K562 (cell line): Measurements from ENCODE around the gene CABYR. TPM values are rescaled to one million over a fixed set of nuclear protein-coding genes. Genes with fewer than 3 reads are reported as not detected.

Source experiments
- ATAC-seq: fragments of 200-7000 bp; cut with Tn5 transposase; 3 replicates; pipeline ENCODE4 v1.9.1; 2020; ENCODE audit warnings: moderate library complexity
- BruUV-seq: library from RNA; stranded (reverse); fragments of 400-500 nt; replicated peaks from 2 replicates; lab custom pipeline; 2021; lab: Mats Ljungman, UMichigan
- CTCF ChIA-PET: fragments of 300-600 bp; formaldehyde crosslinking; extraction: SDS; loops from one replicate; lab custom pipeline; 2021; ENCODE audit warnings: low intra/inter-chr PET ratio; lab: Yijun Ruan, JAX
- POLR2A ChIA-PET: fragments of 300-600, 350-650 bp; sonication (Branson Sonifier 250); formaldehyde crosslinking; extraction: SDS; loops from one replicate; lab custom pipeline; 2021; ENCODE audit warnings: antibody characterized with exemption, inconsistent platforms; lab: Yijun Ruan, JAX
- DNase-seq, 4 experiments: peaks; one replicate each; pipeline versions ENCODE4 v3.0.0 to v3.0.0-alpha.2; 2011 to 2018; ENCODE audit warnings: low spot score in 3 of 4, mixed read lengths in 3 of 4; ENCODE audit errors: extremely low read depth in 1 of 4
- FAIRE-seq: peaks from 2 replicates; lab custom pipeline; 2011; peaks lifted over from hg19 to GRCh38; lab: Jason Lieb, UNC
- H2AFZ ChIP-seq: 2 replicates; pipeline ENCODE4 v1.6.0; 2011; ENCODE audit warnings: low read depth, low read length, control low read depth, inconsistent platforms
- H3K27ac ChIP-seq: fragments of 200-600 bp; 3 replicates; pipeline ENCODE4 v1.8.0; 2011; ENCODE audit warnings: low read depth, mild to moderate bottlenecking, control low read depth, inconsistent platforms, low read length, moderate library complexity, mixed read lengths; ENCODE audit errors: extremely low read depth
- H3K27me3 ChIP-seq, 2 experiments: fragments of 300-600 bp in 1 of 2; 2 replicates in 1 of 2; 3 replicates in 1 of 2; pipeline versions ENCODE4 v1.6.0 to v1.8.0; 2011; ENCODE audit warnings: inconsistent platforms in 2 of 2, low read length in 2 of 2, mild to moderate bottlenecking in 1 of 2, mixed read lengths in 1 of 2, moderate library complexity in 1 of 2; ENCODE audit not compliant: control insufficient read depth in 2 of 2, insufficient read depth in 2 of 2
- H3K36me3 ChIP-seq: fragments of 300-600 bp; 3 replicates; pipeline ENCODE4 v1.8.0; 2011; ENCODE audit warnings: mild to moderate bottlenecking, low read length, inconsistent platforms; ENCODE audit not compliant: control insufficient read depth, insufficient read depth
- H3K4me1 ChIP-seq, 2 experiments: fragments of 200-600 bp in 1 of 2; replicated peaks in 1 of 2; 2 replicates in 1 of 2; 3 replicates in 1 of 2; pipeline versions ENCODE4 v1.5.1 to v1.8.0; 2011; ENCODE audit warnings: inconsistent platforms in 2 of 2, low read length in 2 of 2, mild to moderate bottlenecking in 1 of 2, mixed read lengths in 1 of 2, moderate library complexity in 1 of 2; ENCODE audit not compliant: control insufficient read depth in 2 of 2, insufficient read depth in 2 of 2
- H3K4me2 ChIP-seq: 2 replicates; pipeline ENCODE4 v1.6.1; 2011; ENCODE audit warnings: low read length, control low read depth, inconsistent platforms, mixed read lengths; ENCODE audit not compliant: insufficient read depth
- H3K4me3 ChIP-seq: fragments of 200-600 bp; sonication (generic), shearing (Covaris generic); 2 replicates; pipeline ENCODE4 v1.5.1; 2016; ENCODE audit warnings: control low read depth, inconsistent platforms
- H3K79me2 ChIP-seq: fragments of 200-600 bp; 3 replicates; pipeline ENCODE4 v1.8.0; 2011; ENCODE audit warnings: low read length, inconsistent platforms; ENCODE audit not compliant: control insufficient read depth, insufficient read depth
- H3K9ac ChIP-seq, 2 experiments: 2 replicates each; pipeline versions ENCODE4 v1.6.0 to v1.6.1; 2011; ENCODE audit warnings: low read depth in 2 of 2, low read length in 2 of 2, control low read depth in 1 of 2, inconsistent platforms in 1 of 2, mild to moderate bottlenecking in 1 of 2, mixed read lengths in 1 of 2; ENCODE audit not compliant: insufficient read depth in 1 of 2
- H3K9me1 ChIP-seq: one replicate; pipeline ENCODE4 v1.6.0; 2011; ENCODE audit warnings: inconsistent platforms, mild to moderate bottlenecking, low read length, moderate library complexity; ENCODE audit not compliant: control insufficient read depth, insufficient read depth
- H3K9me3 ChIP-seq: replicated peaks from 2 replicates; pipeline ENCODE4 v1.5.1; 2011; ENCODE audit warnings: low read depth, low read length, inconsistent platforms; ENCODE audit not compliant: control insufficient read depth, insufficient read depth
- H4K20me1 ChIP-seq: replicated peaks from 2 replicates; pipeline ENCODE4 v1.6.1; 2011; ENCODE audit warnings: low read length, inconsistent platforms, mixed read lengths; ENCODE audit not compliant: control insufficient read depth, insufficient read depth
- BRD4 ChIP-seq: fragments of 200-600 bp; sonication (generic); IDR thresholded peaks from 2 replicates; pipeline ENCODE4 v1.6.1; 2017; ENCODE audit warnings: inconsistent platforms
- CCAR2 ChIP-seq: fragments of 200-400 bp; formaldehyde crosslinking; IDR thresholded peaks from 2 replicates; pipeline ENCODE4 v1.6.1; 2017; ENCODE audit warnings: mild to moderate bottlenecking, low read depth, low read length
- DNMT1 ChIP-seq: fragments of 450-650 bp; IDR thresholded peaks from 2 replicates; pipeline ENCODE4 v1.6.1; 2016; ENCODE audit warnings: antibody characterized with exemption, mild to moderate bottlenecking
- EHMT2 ChIP-seq: fragments of 450-650 bp; IDR thresholded peaks from 2 replicates; pipeline ENCODE4 v1.6.1; 2018; ENCODE audit warnings: antibody characterized with exemption
- ERF ChIP-seq: fragments of 450-650 bp; formaldehyde crosslinking; IDR thresholded peaks from 2 replicates; pipeline ENCODE4 v1.4.0; 2020; ENCODE audit warnings: mild to moderate bottlenecking, mixed read lengths
- HMG20A ChIP-seq: fragments of 450-650 bp; formaldehyde crosslinking; conservative IDR thresholded peaks from 2 replicates; pipeline ENCODE4 v1.4.0; 2020; ENCODE audit warnings: mild to moderate bottlenecking, mixed read lengths
- KLF10 ChIP-seq: fragments of 250-450 bp; sonication (Bioruptor Pico); IDR thresholded peaks from 2 replicates; pipeline ENCODE4 v1.6.1; 2021; ENCODE audit warnings: matching md5 sums
- MBD1 ChIP-seq: fragments of 250-450 bp; sonication (Bioruptor Pico); IDR thresholded peaks from 2 replicates; pipeline ENCODE4 v1.8.0; 2022; ENCODE audit warnings: inconsistent platforms
- NRF1 ChIP-seq, 2 experiments: fragments of 450-650 bp; IDR thresholded peaks in 1 of 2; conservative IDR thresholded peaks in 1 of 2; 2 replicates each; pipeline ENCODE4 v1.6.1; 2014; ENCODE audit warnings: mild to moderate bottlenecking in 2 of 2
- SRSF9 ChIP-seq: fragments of 200-400 bp; formaldehyde crosslinking; IDR thresholded peaks from 2 replicates; pipeline ENCODE4 v1.6.1; 2017; ENCODE audit warnings: low read depth, low read length, borderline replicate concordance
- U2AF1 ChIP-seq: fragments of 200-400 bp; formaldehyde crosslinking; optimal IDR thresholded peaks from 2 replicates; pipeline ENCODE3; 2017; ENCODE audit warnings: mild to moderate bottlenecking, low read depth, low read length, moderate library complexity
- ZC3H8 ChIP-seq: fragments of 450-650 bp; IDR thresholded peaks from 2 replicates; pipeline ENCODE4 v1.6.1; 2017
- ZNF347 ChIP-seq: fragments of 450-650 bp; formaldehyde crosslinking; IDR thresholded peaks from 2 replicates; pipeline ENCODE4 v1.4.0; 2020; ENCODE audit warnings: low read depth, mild to moderate bottlenecking, moderate library complexity
- WGBS: fragments of 100-300 bp; shearing (Covaris generic); methylation state at CpG from one replicate; pipeline ENCODE4 v1.1.6; 2016; ENCODE audit warnings: low coverage, mixed read lengths; ENCODE audit not compliant: insufficient coverage; ENCODE audit errors: missing lambda C conversion rate; 5-methylcytosine and 5-hydroxymethylcytosine counted together
- in situ Hi-C: fragments of 300-500 bp; cut with MboI; formaldehyde crosslinking; loops from 4 replicates; pipeline ENCODE4 v1.15.0; 2018; ENCODE audit warnings: inconsistent platforms, mixed read lengths
- intact Hi-C: fragments of 100-400 bp; cut with micrococcal nuclease; formaldehyde crosslinking; loops from 2 replicates; pipeline ENCODE4 v1.14.2; 2022
- polyA plus RNA-seq, 8 experiments: library from polyadenylated mRNA; depleted of rRNA in 4 of 8; stranded (reverse) in 5 of 8; unstranded in 3 of 8; fragments of >200 nt; fragmentation: Nextera tagmentation in 2 of 8; fragmentation: Illumina TruSeq in 1 of 8; extraction: Ambion mirVana in 2 of 8; extraction: Trizol in 1 of 8; gene quantifications; 2 replicates each; pipeline versions ENCODE4 v1.2.1 to v1.2.3, GENCODE V29; 2011 to 2014; ENCODE audit warnings: inconsistent platforms in 1 of 8, missing spikeins in 1 of 8
- total RNA-seq, 7 experiments: library from RNA; depleted of rRNA in 6 of 7; stranded (reverse); fragments of >200 nt in 6 of 7; fragmentation: Illumina TruSeq in 2 of 7; extraction: Trizol in 2 of 7; gene quantifications; 2 replicates each; pipeline versions ENCODE4 v1.2.1 to v1.2.3, GENCODE V29; 2011 to 2021; ENCODE audit warnings: low replicate concordance in 1 of 7
- TF ChIP-seq, protein P1 (sequence below): sonication (generic); formaldehyde crosslinking; IDR thresholded peaks from 2 replicates; pipeline ENCODE4 v1.8.0; 2023; ENCODE audit warnings: mild to moderate bottlenecking, missing genetic modification reagents

Gene CABYR
- total and polyA plus RNA-seq, 9 of the 15 experiments (the other 6 are each of a cell fraction or from before 2014, with no cell fraction given) = not detected

GRCh38 chr18:24198461-24198860 is 59.6 kb downstream of the CABYR start:
- no peaks in the 10 kb centered on the region for H4K20me1 ChIP-seq
- no peaks in the 10 kb centered on the region for H3K4me1 ChIP-seq
- no peaks in the 10 kb centered on the region for H3K9me1 ChIP-seq
- DNase-seq = no peak
- H3K4me2 ChIP-seq = no peak overlapping the region
- no TSS peak for BruUV-seq
- H3K79me2 ChIP-seq = no peaks in the 10 kb centered on the region
- WGBS = 3% methylated on average over 9 of the region's 9 CpGs
- no peak for ATAC-seq
- H3K9ac ChIP-seq = no peak overlapping the region
- POLR2A ChIA-PET = interaction anchor here (0.9 kb wide), 1 partner anchor 67 kb away, joined by 3 read pairs; no protein-coding TSS in a partner anchor
- no peak overlapping the region for H3K4me3 ChIP-seq
- no peaks in the 10 kb centered on the region for H3K36me3 ChIP-seq
- FAIRE-seq = no peak
- peaks cover 0 to 2% of the 10 kb centered on the region in 2 experiments; a peak in 2 of 5 replicates for H3K27me3 ChIP-seq
- H3K9me3 ChIP-seq = no peaks in the 10 kb centered on the region
- no peak overlapping the region for H3K27ac ChIP-seq
- no peak overlapping the region for H2AFZ ChIP-seq
- in situ Hi-C loops = no loop called here
- TF ChIP-seq CCAR2 = no peak
- no peak for TF ChIP-seq ERF (CRISPR knock-in tag)
- TF ChIP-seq BRD4 = no peak
- TF ChIP-seq KLF10 (CRISPR knock-in tag) = no peak
- TF ChIP-seq EHMT2 = no peak
- TF ChIP-seq ZNF347 (CRISPR knock-in tag) = no peak
- no peak for TF ChIP-seq SRSF9
- no peak for TF ChIP-seq NRF1 (conservative IDR thresholded peaks at IDR 0.05 in 1 of 2, IDR thresholded peaks at IDR 0.05 in 1 of 2)
- no peak for TF ChIP-seq HMG20A
- no peak for TF ChIP-seq MBD1 (CRISPR knock-in tag)
- TF ChIP-seq DNMT1 = no peak
- TF ChIP-seq U2AF1 = no peak
- TF ChIP-seq, protein P1, sequence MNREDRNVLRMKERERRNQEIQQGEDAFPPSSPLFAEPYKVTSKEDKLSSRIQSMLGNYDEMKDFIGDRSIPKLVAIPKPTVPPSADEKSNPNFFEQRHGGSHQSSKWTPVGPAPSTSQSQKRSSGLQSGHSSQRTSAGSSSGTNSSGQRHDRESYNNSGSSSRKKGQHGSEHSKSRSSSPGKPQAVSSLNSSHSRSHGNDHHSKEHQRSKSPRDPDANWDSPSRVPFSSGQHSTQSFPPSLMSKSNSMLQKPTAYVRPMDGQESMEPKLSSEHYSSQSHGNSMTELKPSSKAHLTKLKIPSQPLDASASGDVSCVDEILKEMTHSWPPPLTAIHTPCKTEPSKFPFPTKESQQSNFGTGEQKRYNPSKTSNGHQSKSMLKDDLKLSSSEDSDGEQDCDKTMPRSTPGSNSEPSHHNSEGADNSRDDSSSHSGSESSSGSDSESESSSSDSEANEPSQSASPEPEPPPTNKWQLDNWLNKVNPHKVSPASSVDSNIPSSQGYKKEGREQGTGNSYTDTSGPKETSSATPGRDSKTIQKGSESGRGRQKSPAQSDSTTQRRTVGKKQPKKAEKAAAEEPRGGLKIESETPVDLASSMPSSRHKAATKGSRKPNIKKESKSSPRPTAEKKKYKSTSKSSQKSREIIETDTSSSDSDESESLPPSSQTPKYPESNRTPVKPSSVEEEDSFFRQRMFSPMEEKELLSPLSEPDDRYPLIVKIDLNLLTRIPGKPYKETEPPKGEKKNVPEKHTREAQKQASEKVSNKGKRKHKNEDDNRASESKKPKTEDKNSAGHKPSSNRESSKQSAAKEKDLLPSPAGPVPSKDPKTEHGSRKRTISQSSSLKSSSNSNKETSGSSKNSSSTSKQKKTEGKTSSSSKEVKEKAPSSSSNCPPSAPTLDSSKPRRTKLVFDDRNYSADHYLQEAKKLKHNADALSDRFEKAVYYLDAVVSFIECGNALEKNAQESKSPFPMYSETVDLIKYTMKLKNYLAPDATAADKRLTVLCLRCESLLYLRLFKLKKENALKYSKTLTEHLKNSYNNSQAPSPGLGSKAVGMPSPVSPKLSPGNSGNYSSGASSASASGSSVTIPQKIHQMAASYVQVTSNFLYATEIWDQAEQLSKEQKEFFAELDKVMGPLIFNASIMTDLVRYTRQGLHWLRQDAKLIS (CRISPR knock-in tag) = no peak
- TF ChIP-seq ZC3H8 = no peak
- CTCF ChIA-PET = no interaction called here
- intact Hi-C loops = no loop called here
